ENCODE measurements around the gene NEUROG1.
A peak's percentile ranks its signal among the peaks of the same experiment; 100 is the strongest.

The NEUROG1 gene

GRCh38 chr5:135535820-135536801 lies at the start of gene NEUROG1:
NEUROG1 (minus strand) TSS chr5:135535964; CDS start chr5:135535690, 274 bp downstream.
- DNase-seq: no peak

- DNase-seq: no peak
These were observed 49.2 kb upstream of the NEUROG1 start for GRCh38 chr5:135584918-135585317.

- no peak for DNase-seq
These were observed 48.5 kb upstream of the NEUROG1 start for GRCh38 chr5:135584276-135584675.

GRCh38 chr5:135582099-135582781 lies 46.5 kb upstream of the NEUROG1 start:
- DNase-seq: no peak

- peak; percentile 23 to 39 for DNase-seq
These were observed 43.0 kb upstream of the NEUROG1 start, which contains the start of gene CXCL14 for GRCh38 chr5:135578685-135579341. CXCL14 (minus strand) TSS chr5:135578991; CDS start chr5:135578778, 213 bp downstream.

GRCh38 chr5:135578305-135578684 lies 42.5 kb upstream of the NEUROG1 start:
- DNase-seq: no peak

- DNase-seq: no peak
These were observed 41.7 kb upstream of the NEUROG1 start for GRCh38 chr5:135577421-135577820.

GRCh38 chr5:135576075-135576599 lies 40.4 kb upstream of the NEUROG1 start:
- no peak for DNase-seq

GRCh38 chr5:135574493-135574892 lies 38.7 kb upstream of the NEUROG1 start:
- no peak for DNase-seq

GRCh38 chr5:135571902-135572301 lies 36.1 kb upstream of the NEUROG1 start:
- no peak for DNase-seq

- no peak for DNase-seq
These were observed 35.4 kb upstream of the NEUROG1 start for GRCh38 chr5:135571066-135571609.

- DNase-seq: no peak
These were observed 34.6 kb upstream of the NEUROG1 start for GRCh38 chr5:135570453-135570764.

- DNase-seq: peak; percentile 33 to 35
These were observed 34.1 kb upstream of the NEUROG1 start for GRCh38 chr5:135569755-135570452.

GRCh38 chr5:135568923-135569360 lies 33.2 kb upstream of the NEUROG1 start:
- DNase-seq: no peak

GRCh38 chr5:135568246-135568645 lies 32.5 kb upstream of the NEUROG1 start:
- DNase-seq: no peak

GRCh38 chr5:135567661-135568060 lies 31.9 kb upstream of the NEUROG1 start:
- DNase-seq: no peak

- DNase-seq: no peak
These were observed 30.9 kb upstream of the NEUROG1 start for GRCh38 chr5:135566422-135567400.

GRCh38 chr5:135565725-135566421 lies 30.1 kb upstream of the NEUROG1 start:
- peak; percentile 83 to 84 for DNase-seq

GRCh38 chr5:135565266-135565665 lies 29.5 kb upstream of the NEUROG1 start:
- no peak for DNase-seq

- no peak for DNase-seq
These were observed 28.6 kb upstream of the NEUROG1 start for GRCh38 chr5:135564331-135564730.

Measured in activated T-cell treated with anti-CD3 and anti-CD28 coated beads, Interleukin-2, amount 50 U/mL, for 48 hours (primary cell).